HG03520 (cell line): Measurements from ENCODE around the gene MYADM.
A peak's percentile ranks its signal among the peaks of the same experiment; 100 is the strongest.
"Not testable (repeated sequence)": the region's sequence is repeated elsewhere in the genome, so short reads cannot be mapped to it uniquely, and the experiment has no call there.

Experiments used
- ATAC-seq: cut with Tn5 transposase; IDR thresholded peaks from one replicate; pipeline ENCODE4 v1.9.1; 2021; ENCODE audit warnings: mild to moderate bottlenecking, moderate library complexity; ENCODE audit not compliant: unreplicated experiment

Gene MYADM

DNA sequence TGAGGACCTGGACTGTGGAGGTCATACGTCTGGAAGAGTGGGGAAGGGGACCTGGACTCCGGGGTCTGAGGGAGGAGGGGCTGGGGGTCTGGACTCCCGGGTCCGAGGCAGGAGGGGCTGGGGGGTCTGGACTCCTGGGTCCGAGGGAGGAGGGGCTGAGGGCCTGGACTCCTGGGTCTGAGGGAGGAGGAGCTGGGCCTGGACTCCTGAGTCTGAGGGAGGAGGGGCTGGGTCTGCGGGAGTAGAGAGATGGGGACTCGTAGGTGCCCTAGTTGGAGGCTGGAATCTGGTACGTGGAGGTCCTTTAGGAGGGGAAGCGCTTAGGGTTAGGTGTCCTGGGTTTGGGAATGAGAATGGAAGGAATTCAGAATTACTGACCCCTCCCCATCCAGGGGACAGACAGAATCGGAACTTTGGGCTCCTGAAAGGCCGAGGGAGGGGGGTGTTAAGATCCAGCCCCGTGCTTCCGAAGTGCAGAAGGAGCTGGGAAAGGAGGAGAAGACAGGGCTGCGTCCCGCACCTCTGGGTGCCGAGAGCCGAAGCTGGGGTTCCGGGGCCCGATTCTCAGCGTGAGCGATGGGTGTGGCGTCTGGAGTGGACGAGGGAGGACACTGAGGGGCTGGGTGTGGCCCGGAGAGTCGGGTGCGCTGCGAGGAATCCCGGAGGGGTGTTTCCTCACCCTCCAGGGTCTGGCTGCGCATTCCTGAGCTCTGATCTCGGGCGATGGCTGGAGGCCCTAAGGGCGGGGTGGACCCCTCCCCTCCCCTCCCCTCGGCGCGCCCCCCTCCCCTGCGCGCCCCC lies 608 bp downstream of the MYADM start:
- ATAC-seq = no peak

DNA sequence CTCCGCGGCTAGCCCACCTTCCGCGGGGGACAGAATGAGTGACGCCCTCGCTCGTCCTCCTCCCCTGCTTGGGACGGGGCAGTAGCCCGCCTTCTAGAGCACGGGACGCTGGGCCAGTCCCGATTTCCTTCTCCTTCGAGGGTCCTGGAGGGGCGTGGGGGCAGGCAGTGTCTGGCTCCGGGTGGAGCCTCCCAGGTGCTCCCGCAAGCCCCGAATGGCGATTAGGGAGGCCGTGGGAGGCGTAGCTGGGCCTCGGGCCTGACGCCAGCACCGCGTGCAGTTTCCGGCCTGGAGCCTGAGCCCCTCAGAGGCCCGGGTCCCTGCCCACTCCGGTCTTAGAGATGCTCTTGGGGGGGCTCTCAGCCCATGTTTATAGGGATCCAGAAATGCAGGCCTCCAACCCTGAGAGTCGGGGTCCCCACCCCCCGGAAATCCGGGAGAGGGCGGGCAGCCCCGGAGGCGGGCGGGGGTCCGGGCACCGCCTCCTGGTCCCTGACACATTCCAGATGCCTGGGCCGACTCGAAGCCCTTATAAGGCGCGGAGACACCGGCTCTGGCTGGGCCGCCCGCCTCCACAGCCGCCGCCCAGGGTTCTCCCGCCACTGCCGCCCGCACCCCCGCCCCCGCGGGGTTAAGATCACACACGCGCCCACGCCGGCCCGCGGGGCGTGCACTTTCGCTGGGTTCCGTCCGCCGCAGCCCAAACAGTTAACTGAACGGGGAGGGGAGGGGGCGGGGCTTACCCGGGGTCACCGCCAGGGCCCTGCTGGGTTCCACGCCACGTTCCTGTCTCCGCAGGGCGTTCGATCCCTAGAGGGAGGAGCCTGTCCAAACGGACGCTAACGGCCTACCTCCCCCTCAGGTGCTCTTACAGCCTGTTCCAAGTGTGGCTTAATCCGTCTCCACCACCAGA lies 1.5 kb downstream of the MYADM start:
- peak; percentile 29 for ATAC-seq

DNA sequence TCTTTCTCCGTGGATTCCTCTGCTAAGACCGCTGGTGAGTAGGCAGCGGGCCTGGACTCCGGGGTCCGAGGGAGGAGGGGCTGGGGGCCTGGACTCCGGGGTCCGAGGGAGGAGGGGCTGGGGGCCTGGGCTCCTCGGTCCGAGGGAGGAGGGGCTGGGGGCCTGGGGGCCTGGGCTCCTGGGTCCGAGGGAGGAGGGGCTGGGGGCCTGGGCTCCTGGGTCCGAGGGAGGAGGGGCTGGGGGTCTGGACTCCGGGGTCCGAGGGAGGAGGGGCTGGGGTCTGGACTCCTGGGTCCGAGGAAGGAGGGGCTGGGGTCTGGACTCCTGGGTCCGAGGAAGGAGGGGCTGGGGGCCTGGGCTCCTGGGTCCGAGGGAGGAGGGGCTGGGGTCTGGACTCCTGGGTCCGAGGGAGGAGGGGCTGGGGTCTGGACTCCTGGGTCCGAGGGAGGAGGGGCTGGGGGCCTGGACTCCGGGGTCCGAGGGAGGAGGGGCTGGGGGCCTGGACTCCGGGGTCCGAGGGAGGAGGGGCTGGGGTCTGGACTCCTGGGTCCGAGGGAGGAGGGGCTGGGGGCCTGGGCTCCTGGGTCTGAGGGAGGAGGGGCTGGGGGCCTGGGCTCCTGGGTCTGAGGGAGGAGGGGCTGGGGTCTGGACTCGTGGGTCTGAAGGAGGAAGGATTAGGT lies 2.3 kb downstream of the MYADM start:
- not testable (repeated sequence) for ATAC-seq

DNA sequence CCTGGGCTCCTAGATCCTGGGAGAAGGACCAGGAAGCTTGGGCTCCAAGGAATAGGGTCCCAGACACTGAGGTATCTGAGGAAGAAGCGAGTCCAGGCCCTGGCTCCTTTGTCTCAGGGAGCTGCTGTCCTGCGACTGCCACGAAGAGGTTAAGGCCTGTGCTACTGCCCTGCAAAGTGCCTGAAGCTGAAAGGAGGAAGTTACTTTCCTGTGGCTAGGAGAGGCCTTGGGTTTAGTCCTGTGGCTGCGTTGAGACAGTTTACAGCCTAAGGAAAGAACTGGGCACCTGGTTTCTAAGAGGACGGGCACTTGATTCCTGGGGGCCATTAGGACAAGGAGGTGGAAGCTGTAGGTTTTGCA lies 2.8 kb downstream of the MYADM start:
- ATAC-seq = no peak

DNA sequence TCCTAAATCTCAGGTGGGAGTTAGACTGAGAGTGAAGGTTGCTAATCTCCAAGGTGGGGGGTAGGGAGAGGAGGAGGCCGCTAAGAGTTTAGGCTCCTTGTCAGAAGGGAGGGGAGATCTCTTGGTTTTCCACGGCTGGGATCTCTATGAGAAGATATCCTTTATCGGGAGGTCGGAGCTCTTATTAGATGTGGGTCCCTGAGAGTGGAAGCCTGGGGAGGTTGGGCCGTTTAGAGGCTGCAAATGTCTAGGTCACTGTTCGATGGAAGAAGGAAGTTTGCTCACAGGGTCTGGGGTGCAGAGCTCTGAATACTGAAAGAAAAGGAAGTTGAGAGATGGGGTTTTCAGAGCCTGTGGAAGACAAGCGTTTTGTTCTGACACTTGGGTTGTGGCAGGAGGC lies 3.8 kb downstream of the MYADM start:
- no peak for ATAC-seq

DNA sequence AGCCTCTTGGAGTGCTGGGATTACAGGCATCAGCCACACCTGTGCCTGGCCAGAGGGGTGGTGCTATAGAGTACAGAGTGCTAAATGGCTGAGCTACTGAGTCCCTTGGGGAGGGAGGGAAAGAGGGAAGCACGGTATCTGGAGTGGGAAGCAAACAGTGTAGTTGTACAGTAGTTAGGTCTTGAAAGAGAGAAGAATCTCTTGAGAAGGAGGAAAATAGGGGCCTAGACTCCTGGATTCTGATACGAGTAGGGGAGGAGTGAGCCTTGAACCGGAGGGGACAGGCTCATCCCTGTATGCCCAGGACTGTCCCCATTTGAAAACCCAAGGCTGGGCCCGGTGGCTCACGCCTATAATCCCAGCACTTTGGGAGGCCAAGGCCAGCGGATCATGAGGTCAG lies 5.1 kb downstream of the MYADM start:
- ATAC-seq = no peak

DNA sequence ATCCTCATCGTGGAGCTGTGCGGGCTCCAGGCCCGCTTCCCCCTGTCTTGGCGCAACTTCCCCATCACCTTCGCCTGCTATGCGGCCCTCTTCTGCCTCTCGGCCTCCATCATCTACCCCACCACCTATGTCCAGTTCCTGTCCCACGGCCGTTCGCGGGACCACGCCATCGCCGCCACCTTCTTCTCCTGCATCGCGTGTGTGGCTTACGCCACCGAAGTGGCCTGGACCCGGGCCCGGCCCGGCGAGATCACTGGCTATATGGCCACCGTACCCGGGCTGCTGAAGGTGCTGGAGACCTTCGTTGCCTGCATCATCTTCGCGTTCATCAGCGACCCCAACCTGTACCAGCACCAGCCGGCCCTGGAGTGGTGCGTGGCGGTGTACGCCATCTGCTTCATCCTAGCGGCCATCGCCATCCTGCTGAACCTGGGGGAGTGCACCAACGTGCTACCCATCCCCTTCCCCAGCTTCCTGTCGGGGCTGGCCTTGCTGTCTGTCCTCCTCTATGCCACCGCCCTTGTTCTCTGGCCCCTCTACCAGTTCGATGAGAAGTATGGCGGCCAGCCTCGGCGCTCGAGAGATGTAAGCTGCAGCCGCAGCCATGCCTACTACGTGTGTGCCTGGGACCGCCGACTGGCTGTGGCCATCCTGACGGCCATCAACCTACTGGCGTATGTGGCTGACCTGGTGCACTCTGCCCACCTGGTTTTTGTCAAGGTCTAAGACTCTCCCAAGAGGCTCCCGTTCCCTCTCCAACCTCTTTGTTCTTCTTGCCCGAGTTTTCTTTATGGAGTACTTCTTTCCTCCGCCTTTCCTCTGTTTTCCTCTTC lies 6.3 kb downstream of the MYADM start:
- ATAC-seq = no peak

DNA sequence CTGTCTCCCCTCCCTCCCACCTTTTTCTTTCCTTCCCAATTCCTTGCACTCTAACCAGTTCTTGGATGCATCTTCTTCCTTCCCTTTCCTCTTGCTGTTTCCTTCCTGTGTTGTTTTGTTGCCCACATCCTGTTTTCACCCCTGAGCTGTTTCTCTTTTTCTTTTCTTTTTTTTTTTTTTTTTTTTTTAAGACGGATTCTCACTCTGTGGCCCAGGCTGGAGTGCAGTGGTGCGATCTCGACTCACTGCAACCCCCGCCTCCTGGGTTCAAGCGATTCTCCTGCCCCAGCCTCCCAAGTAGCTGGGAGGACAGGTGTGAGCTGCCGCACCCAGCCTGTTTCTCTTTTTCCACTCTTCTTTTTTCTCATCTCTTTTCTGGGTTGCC lies 6.9 kb downstream of the MYADM start:
- ATAC-seq = no peak

DNA sequence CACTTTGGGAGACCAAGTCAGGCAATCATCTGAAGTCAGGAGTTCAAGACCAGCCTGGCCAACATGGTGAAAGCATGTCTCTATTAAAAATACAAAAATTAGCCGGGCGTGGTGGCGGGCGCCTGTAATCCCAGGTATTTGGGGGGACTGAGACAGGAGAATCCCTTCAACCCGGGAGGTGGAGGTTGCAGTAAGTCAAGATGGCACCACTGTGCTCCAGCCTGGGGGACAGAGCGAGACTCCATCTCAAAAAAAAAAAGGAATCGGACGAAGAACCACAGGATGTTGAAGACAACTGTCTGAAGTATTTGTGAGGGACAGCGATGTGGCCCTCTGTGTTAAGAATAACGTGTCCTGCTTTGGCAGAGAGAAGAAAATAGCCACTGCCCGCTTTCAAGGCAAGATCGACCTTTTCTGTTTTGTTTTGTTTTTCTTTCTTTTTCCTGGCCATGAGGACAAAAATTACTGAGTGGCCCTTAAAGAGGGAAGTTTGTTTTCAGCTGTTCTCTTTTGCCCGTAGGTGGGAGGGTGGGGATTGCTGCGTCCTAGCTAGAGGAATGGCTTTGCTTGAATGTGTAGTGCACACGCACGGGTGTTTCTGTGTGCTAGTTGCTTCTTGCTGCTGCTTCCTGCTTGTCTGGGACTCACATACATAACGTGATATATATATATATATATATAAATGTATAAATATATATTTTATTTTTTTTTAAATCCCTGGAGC lies 8.1 kb downstream of the MYADM start:
- ATAC-seq = no peak

DNA sequence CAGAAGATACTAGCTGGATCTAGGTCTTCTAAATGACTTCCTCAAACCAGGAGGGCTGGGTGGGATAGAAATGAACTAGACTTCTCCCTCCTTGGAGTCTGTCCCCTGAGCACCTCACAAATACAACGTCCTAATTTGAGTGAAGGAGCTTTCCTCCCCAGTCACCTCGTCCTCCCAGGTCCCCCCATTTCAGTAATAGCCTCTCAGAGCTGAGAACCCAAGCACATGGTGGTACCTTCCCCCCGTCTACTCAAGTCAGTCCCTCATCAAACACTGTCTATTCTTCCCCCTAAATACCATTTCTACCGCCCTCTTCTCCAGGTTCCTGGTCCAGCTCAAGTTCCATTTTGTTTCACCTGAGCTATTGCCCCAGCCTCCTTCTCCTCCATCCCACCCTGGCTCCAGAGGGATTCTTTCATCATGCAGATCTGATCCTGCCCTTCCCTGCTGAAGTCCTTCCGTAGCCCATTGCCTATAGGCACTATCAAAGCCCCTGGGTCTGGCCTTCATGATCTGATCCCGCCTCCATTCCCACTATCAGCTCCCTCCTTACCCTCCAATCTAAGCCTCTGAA lies 9.1 kb downstream of the MYADM start:
- no peak for ATAC-seq

DNA sequence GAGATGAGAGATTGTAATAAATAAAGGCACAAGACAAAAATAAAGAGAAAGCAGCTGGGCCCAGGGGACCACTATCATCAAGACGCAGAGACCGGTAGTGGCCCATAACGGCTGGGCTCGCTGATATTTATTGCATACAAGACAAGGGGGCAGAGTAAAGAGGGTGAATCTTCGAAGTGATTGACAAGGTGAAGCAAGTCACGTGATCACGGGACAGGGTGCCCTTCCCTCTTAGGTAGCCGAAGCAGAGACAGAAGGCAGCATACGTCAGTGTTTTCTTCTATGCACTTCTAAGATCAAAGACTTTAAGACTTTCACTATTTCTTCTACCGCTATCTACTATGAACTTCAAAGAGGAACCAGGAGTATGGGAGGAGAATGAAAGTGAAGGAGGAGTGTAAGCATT lies 9.7 kb downstream of the MYADM start:
- ATAC-seq = no peak

DNA sequence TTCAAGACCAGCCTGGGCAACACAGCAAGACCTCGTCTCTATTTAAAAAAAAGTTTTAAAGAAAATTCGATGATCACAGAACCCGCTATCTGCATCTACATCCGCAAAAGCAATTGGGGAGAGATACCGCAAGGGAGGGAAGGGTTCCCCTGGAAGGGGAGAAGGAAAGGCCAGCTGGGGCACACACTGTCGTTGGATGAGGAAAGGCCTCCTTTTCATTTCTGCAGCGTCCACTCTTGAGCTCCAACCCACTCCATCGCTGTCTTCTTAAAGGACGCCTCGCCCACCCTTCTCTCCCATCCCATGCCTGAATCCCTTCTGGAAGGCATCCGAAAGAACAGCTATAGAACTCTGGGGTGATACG lies 11.1 kb downstream of the MYADM start:
- ATAC-seq = no peak

DNA sequence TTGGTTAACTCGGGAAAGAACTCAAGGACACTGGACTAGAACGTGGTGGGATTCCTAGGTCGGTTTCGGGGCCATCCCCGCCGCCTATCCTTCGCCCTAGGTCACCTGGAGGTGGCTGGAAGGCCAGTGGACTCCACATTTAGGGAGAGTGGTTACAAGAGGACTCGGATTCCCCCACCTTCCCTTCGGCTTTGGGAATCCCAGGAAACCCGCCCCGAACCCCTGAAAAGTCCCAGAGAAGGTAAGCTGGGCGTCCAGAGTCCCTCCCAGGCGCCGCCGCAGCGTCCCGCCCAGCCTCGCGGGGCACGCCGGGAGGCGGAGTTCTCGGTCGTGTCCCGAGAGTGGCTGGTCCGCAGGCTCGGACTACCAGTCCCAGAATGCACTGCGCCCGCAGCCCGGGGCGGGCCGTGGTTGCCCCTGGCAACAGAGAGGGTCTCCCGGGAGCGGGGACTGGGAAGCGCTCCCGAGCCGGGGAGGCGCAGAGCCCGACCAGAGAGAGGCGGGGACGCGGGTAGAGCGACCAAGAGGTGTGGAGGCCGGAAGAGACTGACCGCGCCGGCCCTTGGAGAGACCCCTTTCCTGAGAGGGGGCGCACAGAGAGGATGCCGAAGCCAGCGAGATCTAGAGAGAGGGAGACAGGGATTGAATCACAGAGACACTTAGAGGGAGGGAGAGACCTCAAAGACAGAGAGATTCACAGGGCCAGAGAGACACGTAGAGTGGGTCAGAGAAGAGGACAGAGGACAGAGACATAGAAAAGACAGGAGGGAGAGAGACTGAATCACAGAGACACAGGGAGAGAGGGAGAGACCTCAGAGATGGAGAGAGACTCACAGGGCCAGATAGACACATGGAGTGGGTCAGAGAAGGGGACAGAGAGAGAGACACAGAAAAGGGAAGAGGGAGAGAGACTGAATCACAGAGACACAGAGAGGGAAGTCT lies 11.7 kb downstream of the MYADM start:
- ATAC-seq = peak; percentile 82

DNA sequence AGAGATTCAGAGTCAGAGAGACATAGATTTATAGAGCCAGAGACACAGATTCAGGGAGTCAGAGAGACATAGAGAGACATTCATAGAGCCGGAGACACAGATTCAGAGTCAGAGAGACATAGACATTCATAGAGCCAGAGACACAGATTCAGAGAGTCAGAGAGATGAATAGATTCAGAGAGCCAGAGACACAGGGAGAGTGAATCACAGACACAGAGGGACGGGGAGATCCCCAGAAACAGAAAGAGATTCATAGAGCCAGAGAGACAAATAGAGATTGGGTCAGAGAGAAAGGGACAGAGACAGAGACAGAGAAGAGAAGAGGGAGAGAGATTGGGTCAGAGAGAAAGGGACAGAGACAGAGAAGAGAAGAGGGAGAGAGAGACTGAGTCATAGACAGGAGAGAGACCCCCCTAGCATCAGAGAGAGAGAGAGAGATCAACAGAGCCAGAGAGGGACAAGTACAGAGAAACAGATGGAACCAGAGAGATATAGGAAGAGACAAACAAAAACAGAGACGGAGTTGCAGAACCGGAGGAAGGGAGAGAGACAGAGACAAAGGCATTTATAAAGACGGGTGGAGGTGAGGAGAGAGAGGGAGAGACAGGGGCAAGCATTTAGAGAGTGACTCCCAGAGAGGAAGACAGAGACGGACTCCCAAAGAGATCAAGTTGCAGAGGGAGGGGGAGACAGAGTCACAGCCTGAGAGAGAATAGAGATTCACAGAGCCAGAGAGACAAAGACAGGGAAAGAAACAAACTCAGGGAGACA lies 13.2 kb downstream of the MYADM start:
- no peak for ATAC-seq

DNA sequence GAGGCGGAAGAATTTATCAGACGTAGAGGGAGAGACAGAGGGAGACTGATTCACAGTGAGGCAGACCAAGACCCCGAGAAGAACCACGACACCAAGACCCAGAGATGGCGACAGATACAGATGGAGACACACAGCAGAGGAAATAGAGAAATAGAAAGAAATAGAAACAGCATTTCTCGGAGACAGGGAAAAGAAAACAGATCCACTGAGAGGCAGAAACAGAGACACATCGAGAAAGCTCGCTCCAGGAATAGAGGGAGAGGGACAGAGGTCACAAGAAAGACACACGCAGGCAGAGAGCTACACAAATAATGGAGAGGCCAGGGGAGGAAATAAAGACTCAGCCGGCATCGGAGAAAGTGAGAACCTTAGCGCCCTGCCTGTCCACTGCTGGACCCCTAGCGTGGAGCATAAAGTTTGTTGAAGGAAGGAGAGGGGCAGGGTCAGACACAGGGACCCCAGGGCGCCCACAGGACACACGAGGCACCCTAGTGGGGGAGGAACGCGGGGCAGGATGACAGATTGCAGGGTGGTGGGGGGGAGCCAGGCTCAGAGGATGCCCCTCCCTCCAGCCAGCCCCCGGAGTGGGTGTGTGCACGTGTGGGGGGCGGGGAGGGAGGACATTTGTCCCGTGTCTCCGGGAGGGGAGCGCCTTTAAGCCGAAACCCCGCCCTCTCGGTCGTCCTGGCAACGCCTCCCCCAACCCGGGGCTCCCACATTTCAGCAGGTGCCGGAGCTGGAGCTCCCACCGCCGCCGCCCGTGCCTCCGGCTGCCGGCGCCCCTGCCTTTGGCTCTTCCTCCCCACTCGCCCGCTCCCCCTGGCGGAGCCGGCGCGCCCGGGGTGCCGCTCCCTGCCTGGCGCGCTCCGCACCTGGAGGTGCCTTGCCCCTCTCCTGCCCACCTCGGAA lies 14.1 kb downstream of the MYADM start, which contains the start of gene PRKCG:
Gene PRKCG (plus strand): TSS at position 716 of the 909 bp plus-strand sequence. CDS start 298 bp downstream, outside the sequence.
- ATAC-seq = no peak

DNA sequence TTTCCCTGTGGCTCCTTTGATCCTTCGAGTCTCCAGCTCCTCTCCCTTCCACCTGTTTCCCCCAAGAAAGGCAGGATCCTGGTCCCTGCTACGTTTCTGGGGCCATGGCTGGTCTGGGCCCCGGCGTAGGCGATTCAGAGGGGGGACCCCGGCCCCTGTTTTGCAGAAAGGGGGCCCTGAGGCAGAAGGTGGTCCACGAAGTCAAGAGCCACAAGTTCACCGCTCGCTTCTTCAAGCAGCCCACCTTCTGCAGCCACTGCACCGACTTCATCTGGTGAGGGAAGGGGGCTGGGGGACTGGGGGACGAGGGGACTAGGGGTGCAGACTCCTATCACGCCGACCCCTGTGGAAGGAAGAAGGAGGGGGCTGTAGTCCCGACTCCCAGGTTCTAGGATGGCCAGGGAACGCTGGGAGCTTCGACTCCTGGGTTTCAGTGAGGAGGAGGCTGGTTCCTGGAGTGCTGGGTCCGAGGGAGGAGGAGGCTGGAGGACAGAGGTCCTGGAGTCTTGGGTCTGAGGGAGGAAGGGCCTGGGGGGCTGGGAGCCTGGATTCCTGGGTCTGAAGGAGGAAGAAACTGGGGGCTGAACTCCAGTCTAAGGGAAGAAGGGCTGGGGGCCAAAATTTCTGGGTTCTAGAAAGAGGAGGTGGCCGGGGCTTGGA lies 14.8 kb downstream of the MYADM start:
- no peak for ATAC-seq
